ENCODE measurements around the gene TARBP2.
"Not testable (repeated sequence)": the region's sequence is repeated elsewhere in the genome, so short reads cannot be mapped to it uniquely, and the experiment has no call there.

The TARBP2 gene

GRCh38 chr12:53516758-53517455 lies 15.8 kb downstream of the TARBP2 start:
- no peak for DNase-seq

- no peak for DNase-seq
Observed at GRCh38 chr12:53518381-53518780, 17.3 kb downstream of the TARBP2 start.

- no peak for DNase-seq
Observed at GRCh38 chr12:53523131-53523530, 22.0 kb downstream of the TARBP2 start.

GRCh38 chr12:53524476-53524875 lies 23.4 kb downstream of the TARBP2 start:
- no peak for DNase-seq

GRCh38 chr12:53530061-53530460 lies 29.0 kb downstream of the TARBP2 start:
- no peak for DNase-seq

GRCh38 chr12:53530920-53531319 lies 29.8 kb downstream of the TARBP2 start:
- no peak for DNase-seq

GRCh38 chr12:53532021-53532420 lies 30.9 kb downstream of the TARBP2 start:
- no peak for DNase-seq

GRCh38 chr12:53532524-53533445 lies 31.7 kb downstream of the TARBP2 start:
- no peak for DNase-seq

GRCh38 chr12:53533471-53533870 lies 32.4 kb downstream of the TARBP2 start:
- DNase-seq, result no peak

GRCh38 chr12:53536962-53537361 lies 35.9 kb downstream of the TARBP2 start:
- no peak for DNase-seq

GRCh38 chr12:53538209-53538689 lies 37.2 kb downstream of the TARBP2 start:
- DNase-seq, result no peak

GRCh38 chr12:53539526-53539925 lies 38.4 kb downstream of the TARBP2 start:
- no peak for DNase-seq

GRCh38 chr12:53543539-53543938 lies 42.5 kb downstream of the TARBP2 start:
- peak; percentile 86 for DNase-seq

GRCh38 chr12:53548354-53548753 lies 47.3 kb downstream of the TARBP2 start:
- DNase-seq, result not testable (repeated sequence)

GRCh38 chr12:53550131-53550530 lies 49.0 kb downstream of the TARBP2 start:
- not testable (repeated sequence) for DNase-seq

- DNase-seq, result no peak
Observed at GRCh38 chr12:53550595-53550994, 49.5 kb downstream of the TARBP2 start.

- no peak for DNase-seq
Observed at GRCh38 chr12:53551889-53552291, 50.8 kb downstream of the TARBP2 start.

GRCh38 chr12:53552361-53553327 lies 51.6 kb downstream of the TARBP2 start:
- no peak for DNase-seq

Measured in hematopoietic multipotent progenitor cell treated with erythropoietin and hydrocortisone succinate and interleukin-3 and kit ligand, for 4 days (in vitro differentiated cells).